Measurements from ENCODE around the gene KCNK10.

Gene KCNK10

DNA sequence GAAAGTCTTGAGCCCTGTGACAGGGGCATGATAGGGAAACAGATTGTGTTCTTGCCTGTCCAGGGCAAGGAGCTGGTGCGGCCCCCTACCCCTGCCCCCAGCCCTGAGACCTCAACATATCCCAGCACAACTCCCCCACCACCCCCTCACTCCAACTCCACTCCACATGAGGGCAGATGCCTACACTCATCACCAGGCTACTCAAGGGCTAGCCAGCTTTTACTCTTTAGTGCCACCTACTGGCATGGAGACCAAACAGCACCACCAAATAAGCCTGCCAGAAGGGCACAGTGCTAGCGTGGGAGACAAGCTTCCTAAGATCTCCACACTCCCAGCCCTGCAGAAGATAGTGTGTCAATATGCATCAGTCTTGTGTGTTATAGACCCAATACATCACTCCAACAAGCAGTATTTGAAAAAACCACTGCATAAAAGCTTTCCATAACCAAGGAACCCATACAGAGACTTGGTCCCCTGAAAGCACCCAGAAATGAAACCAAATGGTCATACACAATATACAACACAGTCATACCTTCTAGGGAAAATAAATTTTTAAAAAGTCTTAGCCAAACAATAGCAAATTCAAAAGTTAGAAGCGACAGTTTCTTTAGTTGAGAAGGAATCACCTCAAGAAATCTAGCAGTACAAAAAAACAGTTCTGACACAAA lies 154.4 kb downstream of the KCNK10 start:
- DNase-seq = peak in 5 of 6 experiments; percentile 7 to 57 (median 28)

DNA sequence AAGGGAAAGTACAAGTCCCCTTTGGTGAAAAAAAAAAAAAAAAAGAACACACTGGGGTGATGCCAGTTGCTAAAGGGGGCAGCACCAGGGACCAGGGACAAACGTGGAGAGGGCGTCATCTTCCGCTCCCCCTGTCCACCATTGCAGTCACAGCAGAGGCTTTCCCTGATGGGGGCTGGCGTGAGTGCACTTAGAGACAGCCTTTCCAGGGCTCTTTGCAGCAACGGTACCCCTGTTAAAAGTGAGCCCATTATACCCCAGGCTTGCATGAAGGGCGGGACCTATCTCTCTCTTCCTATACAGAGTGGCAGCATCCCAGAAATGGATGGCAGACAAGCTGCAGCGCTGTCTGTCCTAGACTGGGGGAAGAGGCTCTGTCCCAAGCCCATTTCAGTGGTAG lies 155.0 kb downstream of the KCNK10 start:
- DNase-seq = no peak

DNA sequence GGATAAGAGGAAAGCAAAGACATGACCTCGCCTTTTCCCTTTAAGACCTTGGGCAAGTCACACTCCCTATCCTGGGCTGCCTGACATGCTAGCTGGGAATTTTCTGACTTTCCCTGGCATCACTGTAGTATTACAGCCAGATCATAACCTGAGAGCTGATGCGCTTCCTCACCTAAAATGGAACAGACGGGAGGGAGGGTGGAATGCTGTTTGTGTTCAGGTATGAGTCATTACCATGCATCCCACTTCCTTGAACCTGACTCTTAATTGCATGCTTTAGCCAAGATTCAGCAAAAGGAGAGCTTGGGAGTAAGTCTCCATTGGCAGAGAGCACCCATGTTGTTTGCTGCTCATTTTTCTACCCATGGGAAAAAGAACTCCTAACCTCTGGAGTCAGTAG lies 156.5 kb downstream of the KCNK10 start:
- DNase-seq = no peak

DNA sequence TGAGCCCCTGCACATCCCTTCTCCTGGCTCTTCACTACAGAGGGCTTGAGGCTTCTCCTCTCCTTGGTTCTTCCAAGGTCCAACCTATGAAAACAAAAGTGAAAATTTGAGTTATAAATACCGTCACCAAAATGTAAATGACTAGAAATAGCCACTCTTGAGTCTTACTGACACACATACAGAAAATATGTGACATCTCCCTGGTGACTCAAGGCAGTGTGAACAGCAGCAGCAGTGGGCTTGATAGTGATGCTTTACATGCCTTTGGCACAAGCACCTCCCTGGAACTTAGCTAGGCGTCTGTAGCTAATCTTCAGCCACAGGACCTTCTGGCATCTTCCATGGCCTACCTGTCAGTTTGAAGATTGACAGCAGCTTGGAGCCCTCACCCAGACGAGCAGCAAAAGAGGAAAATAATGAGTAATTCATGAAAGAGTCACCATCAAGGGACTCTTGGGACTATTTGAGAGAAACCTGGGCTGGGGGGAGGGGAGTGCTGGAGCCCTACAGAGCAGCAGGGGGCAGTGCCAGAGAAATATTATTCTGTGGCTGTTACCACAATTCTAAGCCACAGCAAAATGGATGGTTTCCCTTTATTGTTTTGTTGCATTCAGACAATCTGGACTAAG lies 158.0 kb downstream of the KCNK10 start:
- DNase-seq = no peak

DNA sequence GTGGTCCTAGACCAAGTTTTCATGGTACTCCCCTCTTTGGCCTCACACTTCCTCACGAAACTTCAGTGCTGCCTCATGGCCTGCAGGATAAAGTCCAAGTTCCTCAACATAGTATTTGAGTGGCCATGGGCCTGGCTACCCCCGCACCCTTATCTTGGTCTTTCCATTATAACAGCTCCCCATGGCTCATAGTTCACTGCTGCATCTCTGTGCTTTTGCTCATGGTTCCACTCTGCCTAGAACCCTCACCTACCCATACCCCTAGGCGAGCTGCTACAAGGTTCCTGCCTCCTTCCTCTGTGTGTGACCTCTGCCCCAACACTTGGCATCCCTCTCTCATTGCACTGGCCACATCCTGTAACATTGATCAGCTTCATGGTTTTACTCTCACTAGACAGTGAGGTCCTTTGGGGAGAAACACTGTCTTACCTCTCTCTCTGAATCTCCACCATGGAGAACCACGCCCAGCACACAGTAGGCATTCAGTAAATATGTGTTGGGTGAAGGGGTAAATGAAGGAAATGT lies 159.3 kb downstream of the KCNK10 start:
- DNase-seq = no peak

DNA sequence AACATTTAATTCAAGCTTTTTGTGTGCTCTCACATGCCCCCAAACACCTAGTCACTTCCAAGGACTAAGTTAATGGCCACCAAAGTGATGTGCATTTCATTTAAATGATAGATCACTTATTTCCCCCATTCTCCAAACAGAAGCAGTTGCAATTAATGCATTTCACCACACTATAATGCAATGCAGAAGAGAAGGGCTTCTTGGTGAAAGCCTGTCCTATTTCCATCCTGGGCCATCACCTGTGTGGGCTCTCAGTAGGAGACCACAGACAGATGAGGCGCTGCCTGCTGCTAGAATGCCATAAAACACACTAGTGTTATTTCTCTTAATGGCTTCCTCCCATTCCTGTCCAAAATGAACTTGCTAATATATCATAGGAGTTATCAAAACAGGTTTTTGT lies 166.9 kb downstream of the KCNK10 start:
- DNase-seq = no peak

DNA sequence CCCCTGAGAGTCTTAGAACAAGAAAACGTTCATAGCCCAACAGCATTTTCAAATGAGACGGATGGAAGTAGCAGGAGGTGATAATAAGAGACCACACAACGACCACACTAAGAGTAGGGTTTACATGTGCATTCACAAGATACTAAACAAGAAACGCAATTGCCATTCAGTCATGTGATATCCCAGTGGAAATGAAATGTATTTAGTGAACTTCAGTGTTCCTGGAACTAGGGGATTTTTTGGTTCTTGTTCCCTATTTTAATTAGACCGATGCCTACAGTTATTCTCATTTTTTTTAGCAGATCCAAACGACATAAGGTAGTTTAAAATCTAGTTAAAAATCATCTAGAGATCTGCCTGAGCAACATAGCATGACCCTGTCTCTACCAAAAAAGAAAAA lies 168.1 kb downstream of the KCNK10 start:
- DNase-seq = no peak

DNA sequence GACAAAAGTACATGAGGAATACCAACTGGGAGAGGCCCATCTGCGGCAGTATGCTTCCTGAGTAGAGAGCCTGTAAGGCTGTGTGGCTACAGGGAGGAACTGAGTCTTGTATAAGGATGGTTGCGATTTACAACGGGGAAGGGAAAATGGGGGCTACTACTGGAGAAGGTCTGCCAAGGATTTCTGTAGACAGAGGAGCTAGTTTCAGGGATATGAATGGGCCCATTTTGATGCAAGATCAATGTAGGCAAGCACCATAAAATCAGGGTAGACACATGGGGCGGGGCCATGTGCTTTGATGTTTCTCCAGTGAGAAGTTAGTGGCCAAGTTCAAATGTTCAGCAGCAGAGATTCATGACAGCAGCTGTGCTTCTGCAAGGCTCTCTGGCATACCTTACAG lies 168.7 kb downstream of the KCNK10 start:
- no peak for DNase-seq

DNA sequence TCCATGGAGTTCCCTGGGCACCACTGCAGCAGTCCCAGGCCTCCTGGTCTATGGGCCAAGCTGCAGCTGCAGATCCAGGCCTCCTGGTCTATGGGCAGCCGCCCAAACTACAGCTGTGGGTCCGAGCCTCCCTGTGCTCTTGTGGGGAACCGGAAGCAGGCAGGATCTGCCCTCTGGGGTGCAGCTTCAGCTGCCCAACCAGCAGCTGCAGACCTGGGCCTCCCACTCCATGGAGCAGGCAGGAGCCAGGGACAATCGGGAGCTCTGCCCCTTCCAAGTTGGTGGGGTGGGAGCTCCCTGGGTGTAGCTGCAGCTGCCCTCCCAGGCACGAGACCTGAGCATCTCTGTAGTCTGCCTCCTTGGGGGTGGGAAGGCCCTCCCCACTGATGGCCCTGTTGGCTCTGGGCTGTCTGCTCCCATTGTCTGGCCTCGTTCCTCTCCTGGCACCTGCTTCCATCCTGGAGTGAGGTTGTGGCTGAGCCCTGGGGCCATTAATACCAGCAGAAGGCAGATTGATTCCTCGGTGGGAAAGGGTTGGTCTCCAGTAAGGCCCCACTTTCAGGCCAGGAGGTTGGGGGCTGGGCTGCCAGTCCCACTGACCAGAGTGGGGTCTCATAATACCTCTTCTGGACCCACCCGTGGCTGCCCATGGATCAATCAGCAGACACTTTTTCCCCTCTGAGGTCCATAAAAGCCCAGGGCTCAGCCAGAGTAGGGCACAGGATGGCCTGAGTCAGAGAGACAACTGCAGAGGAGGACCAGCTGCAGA lies 176.0 kb downstream of the KCNK10 start:
- DNase-seq = no peak

DNA sequence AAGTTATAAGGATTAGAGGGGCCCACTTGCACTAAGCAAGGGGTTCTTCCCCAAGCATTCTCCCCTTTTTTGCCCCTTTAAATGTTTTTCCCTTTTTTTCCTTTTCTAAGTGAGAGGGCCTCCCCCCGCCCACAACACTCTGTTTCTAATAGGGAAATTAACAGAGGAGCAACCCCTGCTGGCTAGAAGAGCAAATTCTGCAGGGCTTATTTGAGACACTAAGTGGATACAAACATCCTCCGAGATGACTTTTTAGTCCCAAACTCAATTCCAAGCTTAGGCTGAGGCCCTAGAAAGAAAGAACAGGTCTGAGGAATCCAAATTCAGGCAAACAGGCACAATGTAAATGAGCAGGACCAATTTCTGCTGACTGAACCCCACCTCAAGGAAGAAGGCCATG lies 179.3 kb downstream of the KCNK10 start:
- DNase-seq = no peak

DNA sequence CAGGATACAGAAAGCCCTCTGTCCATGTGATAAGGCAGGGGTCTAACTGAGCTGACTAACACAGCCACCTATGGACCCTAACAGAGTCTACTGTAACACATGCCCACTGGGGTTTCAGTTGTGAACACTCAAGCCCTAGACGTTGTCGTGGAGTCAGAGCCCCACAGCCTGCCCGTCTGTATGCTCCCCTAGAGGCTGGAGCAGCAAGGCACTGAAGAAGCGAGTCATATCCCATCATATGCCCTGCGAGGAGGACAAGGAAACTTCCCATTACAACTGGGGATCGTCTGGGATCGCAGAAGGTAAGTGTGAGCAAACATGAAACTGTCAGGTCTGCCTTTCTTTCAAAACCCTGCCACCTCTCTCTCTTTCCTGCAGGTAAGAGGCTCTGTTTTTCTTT lies 180.1 kb downstream of the KCNK10 start:
- DNase-seq = no peak

DNA sequence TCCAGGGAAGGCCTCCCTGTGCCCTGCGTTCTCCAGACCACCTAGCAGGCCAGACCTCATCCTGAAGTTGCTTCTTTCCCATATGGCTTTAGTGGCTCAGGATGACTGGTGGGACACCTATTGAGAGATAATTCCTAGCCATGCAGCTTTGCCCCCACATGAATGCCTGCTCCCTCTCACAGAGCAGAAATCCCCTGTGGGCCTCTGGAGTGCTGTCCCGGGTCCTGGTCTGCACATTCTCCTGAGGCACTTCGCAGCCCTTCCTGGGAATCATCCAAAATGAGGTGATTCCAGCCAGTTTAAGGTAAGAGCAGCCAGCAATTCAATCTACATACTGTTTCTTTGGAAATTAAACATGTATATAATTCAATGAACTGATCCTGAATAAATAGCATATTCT lies 182.2 kb downstream of the KCNK10 start:
- no peak for DNase-seq

DNA sequence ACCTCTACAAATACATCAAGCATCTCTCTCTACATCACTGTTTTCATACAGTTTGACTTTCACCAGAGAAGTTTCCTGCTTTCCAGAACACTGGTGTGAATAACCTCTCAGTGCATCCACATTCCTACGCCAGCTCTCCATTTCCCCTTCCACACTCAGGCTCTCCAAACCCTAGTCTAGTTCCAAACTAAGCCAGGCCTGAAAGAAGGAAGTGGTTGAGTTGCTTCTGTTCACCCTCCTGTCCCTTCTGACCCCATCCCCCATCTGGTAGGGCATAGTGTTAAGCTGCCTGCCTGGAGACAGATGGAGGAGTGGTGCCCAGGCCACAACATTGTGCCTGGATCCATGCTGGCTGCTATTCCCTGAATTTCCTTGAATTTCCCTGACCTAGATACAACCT lies 185.7 kb downstream of the KCNK10 start:
- DNase-seq = no peak
